ENCODE results near the gene LYPD5.

Gene LYPD5

DNA sequence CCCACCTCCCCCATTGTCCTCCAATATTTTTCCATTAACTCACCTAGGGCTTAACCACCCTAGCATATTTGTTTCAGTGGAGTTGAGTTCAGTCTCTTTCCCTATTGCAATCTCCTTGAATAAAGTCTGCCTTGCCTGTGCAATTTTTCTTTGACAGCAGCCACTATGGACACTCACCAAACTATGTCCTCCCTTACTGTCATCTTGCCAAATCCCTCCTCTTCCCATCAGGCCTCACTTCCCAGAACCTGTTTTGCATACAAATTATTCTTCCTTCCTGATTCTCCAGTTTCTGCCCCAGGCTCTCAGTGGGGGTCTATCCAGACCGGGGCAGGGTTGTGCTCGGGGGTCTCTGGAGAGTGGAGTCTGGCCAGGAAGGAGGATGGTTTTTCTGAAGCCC, 2.2 kb upstream of the LYPD5 start:
- H3K4me1 ChIP-seq (ENCODE audit: insufficient read depth, low read length, severe bottlenecking) = no peaks in the 10 kb centered on the region
- H3K4me2 ChIP-seq (ENCODE audit: low read length) = no peak overlapping the region
- no peaks in the 10 kb centered on the region for H3K36me3 ChIP-seq (ENCODE audit: insufficient read depth, low read length)
- TF ChIP-seq, protein P1, sequence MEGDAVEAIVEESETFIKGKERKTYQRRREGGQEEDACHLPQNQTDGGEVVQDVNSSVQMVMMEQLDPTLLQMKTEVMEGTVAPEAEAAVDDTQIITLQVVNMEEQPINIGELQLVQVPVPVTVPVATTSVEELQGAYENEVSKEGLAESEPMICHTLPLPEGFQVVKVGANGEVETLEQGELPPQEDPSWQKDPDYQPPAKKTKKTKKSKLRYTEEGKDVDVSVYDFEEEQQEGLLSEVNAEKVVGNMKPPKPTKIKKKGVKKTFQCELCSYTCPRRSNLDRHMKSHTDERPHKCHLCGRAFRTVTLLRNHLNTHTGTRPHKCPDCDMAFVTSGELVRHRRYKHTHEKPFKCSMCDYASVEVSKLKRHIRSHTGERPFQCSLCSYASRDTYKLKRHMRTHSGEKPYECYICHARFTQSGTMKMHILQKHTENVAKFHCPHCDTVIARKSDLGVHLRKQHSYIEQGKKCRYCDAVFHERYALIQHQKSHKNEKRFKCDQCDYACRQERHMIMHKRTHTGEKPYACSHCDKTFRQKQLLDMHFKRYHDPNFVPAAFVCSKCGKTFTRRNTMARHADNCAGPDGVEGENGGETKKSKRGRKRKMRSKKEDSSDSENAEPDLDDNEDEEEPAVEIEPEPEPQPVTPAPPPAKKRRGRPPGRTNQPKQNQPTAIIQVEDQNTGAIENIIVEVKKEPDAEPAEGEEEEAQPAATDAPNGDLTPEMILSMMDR (IDR thresholded peaks at IDR 0.05; ENCODE audit: low read length) = no peak
- no peak for TF ChIP-seq EZH2 (IDR thresholded peaks at IDR 0.05; ENCODE audit: borderline replicate concordance, low read length)
- H3K27me3 ChIP-seq (ENCODE audit: insufficient read depth, low read length) = no peaks in the 10 kb centered on the region
- no peak overlapping the region for H3K27ac ChIP-seq (ENCODE audit: low read depth, low read length, poor library complexity, severe bottlenecking)
- H3K9me3 ChIP-seq (ENCODE audit: low read length) = no peaks in the 10 kb centered on the region
- no peaks in the 10 kb centered on the region for H3F3A ChIP-seq (ENCODE audit: insufficient read depth, low read length)
- H2AFZ ChIP-seq (ENCODE audit: low read length) = no peak overlapping the region
- H3K4me3 ChIP-seq (ENCODE audit: low read depth, low read length, poor library complexity, severe bottlenecking) = no peak overlapping the region
- H3K9me2 ChIP-seq (ENCODE audit: low read depth, low read length) = no peaks in the 10 kb centered on the region
- H3K79me2 ChIP-seq (ENCODE audit: insufficient read depth, low read length) = no peaks in the 10 kb centered on the region
- no peak overlapping the region for H3K9ac ChIP-seq (ENCODE audit: low read length)
- H4K20me1 ChIP-seq (ENCODE audit: insufficient read depth, low read length) = no peaks in the 10 kb centered on the region

GRCh38 chr19:43799502-43800142, 2.6 kb downstream of the LYPD5 start:
- TF ChIP-seq, protein P1 (IDR thresholded peaks at IDR 0.05; ENCODE audit: low read length) = no peak
- TF ChIP-seq EZH2 (IDR thresholded peaks at IDR 0.05; ENCODE audit: borderline replicate concordance, low read length) = no peak
- H3K9me2 ChIP-seq (ENCODE audit: low read depth, low read length) = no peaks in the 10 kb centered on the region
- no peaks in the 10 kb centered on the region for H3K79me2 ChIP-seq (ENCODE audit: insufficient read depth, low read length)
- H3K27ac ChIP-seq (ENCODE audit: low read depth, low read length, poor library complexity, severe bottlenecking) = no peak overlapping the region
- H3K36me3 ChIP-seq (ENCODE audit: insufficient read depth, low read length) = no peaks in the 10 kb centered on the region
- no peak overlapping the region for H3K4me2 ChIP-seq (ENCODE audit: low read length)
- H3K9ac ChIP-seq (ENCODE audit: low read length) = no peak overlapping the region
- H3F3A ChIP-seq (ENCODE audit: insufficient read depth, low read length) = no peaks in the 10 kb centered on the region
- H2AFZ ChIP-seq (ENCODE audit: low read length) = no peak overlapping the region
- H3K27me3 ChIP-seq (ENCODE audit: insufficient read depth, low read length) = no peaks in the 10 kb centered on the region
- H4K20me1 ChIP-seq (ENCODE audit: insufficient read depth, low read length) = no peaks in the 10 kb centered on the region
- no peaks in the 10 kb centered on the region for H3K4me1 ChIP-seq (ENCODE audit: insufficient read depth, low read length, severe bottlenecking)
- no peak overlapping the region for H3K4me3 ChIP-seq (ENCODE audit: low read depth, low read length, poor library complexity, severe bottlenecking)
- H3K9me3 ChIP-seq (ENCODE audit: low read length) = no peaks in the 10 kb centered on the region

GRCh38 chr19:43798546-43799409, 3.5 kb downstream of the LYPD5 start:
- H3K9ac ChIP-seq (ENCODE audit: low read length) = no peak overlapping the region
- no peak overlapping the region for H3K4me3 ChIP-seq (ENCODE audit: low read depth, low read length, poor library complexity, severe bottlenecking)
- H3K36me3 ChIP-seq (ENCODE audit: insufficient read depth, low read length) = no peaks in the 10 kb centered on the region
- no peaks in the 10 kb centered on the region for H3K27me3 ChIP-seq (ENCODE audit: insufficient read depth, low read length)
- no peaks in the 10 kb centered on the region for H3K79me2 ChIP-seq (ENCODE audit: insufficient read depth, low read length)
- no peaks in the 10 kb centered on the region for H4K20me1 ChIP-seq (ENCODE audit: insufficient read depth, low read length)
- no peaks in the 10 kb centered on the region for H3F3A ChIP-seq (ENCODE audit: insufficient read depth, low read length)
- TF ChIP-seq EZH2 (IDR thresholded peaks at IDR 0.05; ENCODE audit: borderline replicate concordance, low read length) = no peak
- TF ChIP-seq, protein P1 (IDR thresholded peaks at IDR 0.05; ENCODE audit: low read length) = no peak
- H3K9me3 ChIP-seq (ENCODE audit: low read length) = no peaks in the 10 kb centered on the region
- H2AFZ ChIP-seq (ENCODE audit: low read length) = no peak overlapping the region
- H3K9me2 ChIP-seq (ENCODE audit: low read depth, low read length) = no peaks in the 10 kb centered on the region
- no peaks in the 10 kb centered on the region for H3K4me1 ChIP-seq (ENCODE audit: insufficient read depth, low read length, severe bottlenecking)
- no peak overlapping the region for H3K4me2 ChIP-seq (ENCODE audit: low read length)
- no peak overlapping the region for H3K27ac ChIP-seq (ENCODE audit: low read depth, low read length, poor library complexity, severe bottlenecking)
